ENCODE measurements around the gene CHST3.
"Not testable (repeated sequence)": the region's sequence is repeated elsewhere in the genome, so short reads cannot be mapped to it uniquely, and the experiment has no call there.

The CHST3 gene

GRCh38 chr10:71952745-71953144 lies 11.4 kb upstream of the CHST3 start:
- no peak for DNase-seq

- DNase-seq, result no peak
Measured at GRCh38 chr10:71957546-71958275, 6.5 kb upstream of the CHST3 start.

- DNase-seq, result no peak
Measured at GRCh38 chr10:71959526-71959925, 4.7 kb upstream of the CHST3 start.

- DNase-seq, result no peak
Measured at GRCh38 chr10:71961831-71962230, 2.4 kb upstream of the CHST3 start.

GRCh38 chr10:71962901-71963300 lies 1.3 kb upstream of the CHST3 start:
- no peak for DNase-seq

- DNase-seq, result no peak
Measured at GRCh38 chr10:71963351-71964097, 671 bp upstream of the CHST3 start.

- no peak for DNase-seq
Measured at GRCh38 chr10:71964743-71965515, 734 bp downstream of the CHST3 start.

GRCh38 chr10:71965623-71966022 lies 1.4 kb downstream of the CHST3 start:
- no peak for DNase-seq

- no peak for DNase-seq
Measured at GRCh38 chr10:71966046-71967004, 2.1 kb downstream of the CHST3 start.

- DNase-seq, result not testable (repeated sequence)
Measured at GRCh38 chr10:71967958-71968357, 3.8 kb downstream of the CHST3 start.

- no peak for DNase-seq
Measured at GRCh38 chr10:71968553-71969474, 4.6 kb downstream of the CHST3 start.

- no peak for DNase-seq
Measured at GRCh38 chr10:71969929-71970328, 5.7 kb downstream of the CHST3 start.

GRCh38 chr10:71970331-71970730 lies 6.1 kb downstream of the CHST3 start:
- DNase-seq, result no peak

- no peak for DNase-seq
Measured at GRCh38 chr10:71970869-71971268, 6.7 kb downstream of the CHST3 start.

GRCh38 chr10:71971311-71971731 lies 7.1 kb downstream of the CHST3 start:
- DNase-seq, result no peak

GRCh38 chr10:71971769-71972555 lies 7.8 kb downstream of the CHST3 start:
- no peak for DNase-seq

GRCh38 chr10:71972746-71973695 lies 8.8 kb downstream of the CHST3 start:
- no peak for DNase-seq

GRCh38 chr10:71973777-71974488 lies 9.7 kb downstream of the CHST3 start:
- DNase-seq, result no peak

All from CD4-positive, alpha-beta T cell treated with Interleukin-10 for 1 hour (primary cell).